GM12891 (cell line): ENCODE measurements around the gene VSIG10L.

Experiments
- PAX5 ChIP-seq: IDR thresholded peaks from 2 replicates; pipeline ENCODE4 v1.6.1; 2011; ENCODE audit warnings: low read length, moderate library complexity, mild to moderate bottlenecking; ENCODE audit not compliant: insufficient read depth, severe bottlenecking
- POLR2A ChIP-seq: IDR thresholded peaks from 2 replicates; pipeline ENCODE4 v1.6.1; 2011; ENCODE audit warnings: low read depth, low read length, control low read depth
- POLR2AphosphoS5 ChIP-seq: IDR thresholded peaks from 2 replicates; pipeline ENCODE4 v1.6.1; 2011; ENCODE audit warnings: low read depth, low read length, control low read depth
- SPI1 ChIP-seq: IDR thresholded peaks from 2 replicates; pipeline ENCODE4 v1.6.1; 2011; ENCODE audit warnings: low read depth, low read length, control low read depth
- TAF1 ChIP-seq: IDR thresholded peaks from 2 replicates; pipeline ENCODE4 v1.6.1; 2011; ENCODE audit warnings: low read depth, low read length, control low read depth

DNA sequence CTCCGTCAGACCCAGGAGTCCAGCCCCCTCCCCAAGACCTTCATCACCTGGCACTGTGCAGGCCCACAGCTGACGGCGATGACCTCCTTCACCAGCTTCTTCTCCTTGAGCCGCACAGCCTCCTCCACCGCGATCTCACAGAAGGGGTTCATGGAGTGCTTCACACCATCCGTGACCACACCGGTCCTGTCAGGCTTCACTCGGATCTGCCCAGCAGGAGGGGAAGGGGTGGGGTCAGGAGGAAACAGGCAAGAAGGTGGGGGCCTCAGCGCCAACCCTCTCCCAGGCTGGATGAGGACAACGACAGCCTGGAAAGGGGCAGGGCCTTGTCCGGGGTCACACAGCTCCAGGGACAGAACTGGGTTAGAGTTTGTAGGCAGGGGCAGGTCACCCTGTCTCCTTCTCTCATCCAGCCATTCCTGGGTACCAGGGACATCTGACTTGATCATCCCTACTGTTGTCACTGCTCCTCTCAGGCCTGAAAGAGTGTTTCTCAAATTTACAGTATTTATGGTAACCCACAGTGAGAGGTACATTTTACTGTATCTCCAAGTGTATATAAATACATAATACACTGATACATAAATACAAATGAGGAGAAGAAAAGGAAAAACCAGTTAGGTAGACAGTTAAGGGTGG is 12.3 kb upstream of the VSIG10L start:
- TF ChIP-seq POLR2A, result no peak
- no peak for TF ChIP-seq TAF1
- TF ChIP-seq PAX5, result no peak
- TF ChIP-seq POLR2AphosphoS5, result no peak
- no peak for TF ChIP-seq SPI1
